ENCODE data around the gene ZNF770. TPM values are rescaled to one million over a fixed set of nuclear protein-coding genes. Genes with fewer than 3 reads are reported as not detected.

The ZNF770 gene
- total and polyA plus RNA-seq, 9 of the 15 experiments (the other 6 are each of a cell fraction or from before 2014, with no cell fraction given), result 3.4 to 50.8 (median 40.3) TPM

- no peak for ATAC-seq
- in situ Hi-C loops (cut with MboI) (no loop called here), intact Hi-C loops (cut with micrococcal nuclease) (no loop called here)
- Histone ChIP-seq H2AFZ (ENCODE audit: low read depth, low read length) (no peak overlapping the region), H3K36me3 (ENCODE audit: control insufficient read depth, insufficient read depth, low read length) (peaks cover 77% of the 10 kb centered on the region), H3K27ac (ENCODE audit: extremely low read depth, low read depth, low read length) (no peak overlapping the region), H3K79me2 (ENCODE audit: control insufficient read depth, insufficient read depth, low read length) (no peaks in the 10 kb centered on the region), H3K4me2 (ENCODE audit: insufficient read depth, low read length) (no peak overlapping the region), H3K9ac (ENCODE audit: insufficient read depth in 1 of 2, low read depth in 2 of 2, low read length in 2 of 2) (no peak overlapping the region), H3K9me1 (ENCODE audit: control insufficient read depth, insufficient read depth, low read length) (no peaks in the 10 kb centered on the region), H3K9me3 (replicated peaks; ENCODE audit: control insufficient read depth, insufficient read depth, low read depth, low read length) (no peaks in the 10 kb centered on the region), H3K4me3 (no peak overlapping the region), H4K20me1 (replicated peaks; ENCODE audit: control insufficient read depth, insufficient read depth, low read length) (no peaks in the 10 kb centered on the region), H3K4me1 (replicated peaks in 1 of 2; ENCODE audit: control insufficient read depth in 2 of 2, insufficient read depth in 2 of 2, low read length in 2 of 2) (peaks cover 0 to 3% of the 10 kb centered on the region in 2 experiments; a peak in 1 of 5 replicates), H3K27me3 (ENCODE audit: control insufficient read depth in 2 of 2, insufficient read depth in 2 of 2, low read length in 2 of 2) (no peaks in the 10 kb centered on the region)
- no peak for TF ChIP-seq TAL1 (IDR thresholded peaks at IDR 0.05)
- no peak for TF ChIP-seq CREB1 (IDR thresholded peaks at IDR 0.05)
- no peak for TF ChIP-seq CREB1 (CRISPR knock-in tag; IDR thresholded peaks at IDR 0.05)
- TF ChIP-seq NFIX (CRISPR knock-in tag; IDR thresholded peaks at IDR 0.05; ENCODE audit: low read depth), result no peak
- TF ChIP-seq OTX1 (CRISPR knock-in tag; IDR thresholded peaks at IDR 0.05), result no peak
- TF ChIP-seq MECOM (CRISPR knock-in tag; IDR thresholded peaks at IDR 0.05), result no peak
- TF ChIP-seq ETV6 (IDR thresholded peaks at IDR 0.05; ENCODE audit: borderline replicate concordance in 1 of 2, low read depth in 2 of 2, low read length in 1 of 2), result no peak
- TF ChIP-seq ETV6 (CRISPR knock-in tag; IDR thresholded peaks at IDR 0.05; ENCODE audit: borderline replicate concordance), result no peak
- TF ChIP-seq ZNF592 (IDR thresholded peaks at IDR 0.05), result no peak
- no peak for TF ChIP-seq RFX5 (IDR thresholded peaks at IDR 0.05; ENCODE audit: low read depth, low read length)
- TF ChIP-seq ZNF232 (CRISPR knock-in tag; IDR thresholded peaks at IDR 0.05), result no peak
- TF ChIP-seq ELF1 (tag; IDR thresholded peaks at IDR 0.05), result no peak
- TF ChIP-seq ARID1B (IDR thresholded peaks at IDR 0.05), result no peak
- BruUV-seq (replicated peaks), result no TSS peak
- DNase-seq (ENCODE audit: extremely low read depth in 1 of 4, low spot score in 3 of 4), result no peak
- ChIA-PET POLR2A (interaction anchor here (0.6 to 1.7 kb wide), 2 partner anchors 10 to 1996 kb away, joined by 3 to 4 read pairs; no protein-coding TSS in a partner anchor), CTCF (ENCODE audit: low intra/inter-chr PET ratio) (no interaction called here)
- WGBS (ENCODE audit: insufficient coverage, low coverage, missing lambda C conversion rate), result 46% methylated on average over 3 of the region's 3 CpGs
- no peak for FAIRE-seq
Measured at GRCh38 chr15:34941831-34942230, 46.3 kb downstream of the ZNF770 start.

All from K562 (cell line).